ENCODE data around the gene ATXN1.
"Not testable (repeated sequence)": the region's sequence is repeated elsewhere in the genome, so short reads cannot be mapped to it uniquely, and the experiment has no call there.

The ATXN1 gene

DNA sequence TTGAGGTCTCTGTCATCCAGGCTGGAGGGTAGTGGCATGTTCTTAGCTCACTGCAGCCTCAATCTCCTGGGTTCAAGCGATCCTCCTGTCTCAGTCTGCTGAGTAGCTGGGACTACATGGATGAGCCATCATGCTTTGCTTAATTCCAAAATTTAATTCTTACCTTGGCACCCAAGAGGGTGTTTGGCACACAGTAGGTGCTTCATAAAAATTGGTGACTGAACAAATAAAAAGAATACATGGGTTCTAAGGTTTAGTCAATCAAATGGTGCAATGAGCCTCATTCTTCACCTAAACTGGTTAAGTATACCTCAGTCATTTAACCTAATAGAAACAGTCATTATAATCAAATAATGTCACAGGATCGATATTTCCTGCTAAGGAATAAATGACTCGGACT, 352.5 kb downstream of the ATXN1 start:
- Histone ChIP-seq H3K9me3 (ENCODE audit: severe bottlenecking) (no peaks in the 10 kb centered on the region), H3K4me3 (ENCODE audit: severe bottlenecking) (no peak overlapping the region), H3K4me1 (ENCODE audit: insufficient read depth, poor library complexity, severe bottlenecking) (peaks cover 4% of the 10 kb centered on the region), H3K27ac (ENCODE audit: poor library complexity, severe bottlenecking) (no peak overlapping the region), H3K27me3 (ENCODE audit: insufficient read depth, poor library complexity, severe bottlenecking) (no peaks in the 10 kb centered on the region), H3K36me3 (ENCODE audit: low read depth) (no peaks in the 10 kb centered on the region)
- no peak for DNase-seq (ENCODE audit: low spot score)
- TF ChIP-seq, protein P1, sequence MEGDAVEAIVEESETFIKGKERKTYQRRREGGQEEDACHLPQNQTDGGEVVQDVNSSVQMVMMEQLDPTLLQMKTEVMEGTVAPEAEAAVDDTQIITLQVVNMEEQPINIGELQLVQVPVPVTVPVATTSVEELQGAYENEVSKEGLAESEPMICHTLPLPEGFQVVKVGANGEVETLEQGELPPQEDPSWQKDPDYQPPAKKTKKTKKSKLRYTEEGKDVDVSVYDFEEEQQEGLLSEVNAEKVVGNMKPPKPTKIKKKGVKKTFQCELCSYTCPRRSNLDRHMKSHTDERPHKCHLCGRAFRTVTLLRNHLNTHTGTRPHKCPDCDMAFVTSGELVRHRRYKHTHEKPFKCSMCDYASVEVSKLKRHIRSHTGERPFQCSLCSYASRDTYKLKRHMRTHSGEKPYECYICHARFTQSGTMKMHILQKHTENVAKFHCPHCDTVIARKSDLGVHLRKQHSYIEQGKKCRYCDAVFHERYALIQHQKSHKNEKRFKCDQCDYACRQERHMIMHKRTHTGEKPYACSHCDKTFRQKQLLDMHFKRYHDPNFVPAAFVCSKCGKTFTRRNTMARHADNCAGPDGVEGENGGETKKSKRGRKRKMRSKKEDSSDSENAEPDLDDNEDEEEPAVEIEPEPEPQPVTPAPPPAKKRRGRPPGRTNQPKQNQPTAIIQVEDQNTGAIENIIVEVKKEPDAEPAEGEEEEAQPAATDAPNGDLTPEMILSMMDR (IDR thresholded peaks at IDR 0.05; ENCODE audit: poor library complexity, severe bottlenecking), result no peak
- no peak for ATAC-seq (ENCODE audit: low read depth)

DNA sequence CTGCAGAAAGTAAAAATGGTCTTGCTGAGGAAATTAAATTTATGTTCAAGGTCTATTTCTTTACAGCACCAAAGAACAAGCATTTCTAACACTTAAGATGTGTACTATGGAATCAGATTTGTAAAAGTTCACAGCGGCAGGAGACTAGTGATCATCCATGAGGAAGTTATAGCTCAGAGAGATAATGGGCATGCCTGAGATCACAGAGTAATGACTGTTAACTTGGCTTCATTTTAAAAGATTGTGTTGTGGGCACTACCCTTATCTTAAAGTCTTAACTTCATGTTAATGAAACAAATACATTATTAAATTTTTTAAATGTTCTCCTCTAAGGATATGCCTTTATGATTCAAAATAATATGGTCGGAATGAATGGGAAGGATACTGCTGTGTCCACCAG, 354.3 kb downstream of the ATXN1 start:
- ATAC-seq (ENCODE audit: low read depth), result no peak
- H3K27ac ChIP-seq (ENCODE audit: poor library complexity, severe bottlenecking), result no peak overlapping the region
- H3K27me3 ChIP-seq (ENCODE audit: insufficient read depth, poor library complexity, severe bottlenecking), result no peaks in the 10 kb centered on the region
- no peaks in the 10 kb centered on the region for H3K36me3 ChIP-seq (ENCODE audit: low read depth)
- H3K4me1 ChIP-seq (ENCODE audit: insufficient read depth, poor library complexity, severe bottlenecking), result peaks cover 4% of the 10 kb centered on the region
- TF ChIP-seq, protein P1 (IDR thresholded peaks at IDR 0.05; ENCODE audit: poor library complexity, severe bottlenecking), result no peak
- no peak for DNase-seq (ENCODE audit: low spot score)
- no peak overlapping the region for H3K4me3 ChIP-seq (ENCODE audit: severe bottlenecking)
- no peaks in the 10 kb centered on the region for H3K9me3 ChIP-seq (ENCODE audit: severe bottlenecking)

DNA sequence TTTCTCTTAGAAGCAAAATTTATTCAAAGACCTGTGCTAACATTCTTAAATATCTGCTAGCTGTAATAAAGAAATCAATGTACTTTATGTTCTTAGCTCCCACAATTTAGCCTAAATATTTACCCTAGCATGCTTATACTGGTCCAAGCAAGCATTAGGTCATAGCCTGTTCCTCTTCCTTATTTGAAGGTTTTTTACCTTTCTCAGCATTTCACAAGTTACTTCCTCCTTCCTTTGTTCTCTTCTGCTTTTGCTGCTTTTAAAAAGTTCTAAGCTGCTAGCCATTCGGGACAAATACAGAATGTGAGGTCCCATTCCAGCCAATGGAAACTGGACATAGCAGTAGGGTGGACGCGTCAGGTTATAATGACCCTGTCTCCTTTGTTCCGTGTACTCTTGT, 354.7 kb downstream of the ATXN1 start:
- H3K4me3 ChIP-seq (ENCODE audit: severe bottlenecking); H3K27me3 ChIP-seq (ENCODE audit: insufficient read depth, poor library complexity, severe bottlenecking); DNase-seq (ENCODE audit: low spot score); H3K27ac ChIP-seq (ENCODE audit: poor library complexity, severe bottlenecking); H3K9me3 ChIP-seq (ENCODE audit: severe bottlenecking); H3K36me3 ChIP-seq (ENCODE audit: low read depth); H3K4me1 ChIP-seq (ENCODE audit: insufficient read depth, poor library complexity, severe bottlenecking); ATAC-seq (ENCODE audit: low read depth): not testable (repeated sequence)

DNA sequence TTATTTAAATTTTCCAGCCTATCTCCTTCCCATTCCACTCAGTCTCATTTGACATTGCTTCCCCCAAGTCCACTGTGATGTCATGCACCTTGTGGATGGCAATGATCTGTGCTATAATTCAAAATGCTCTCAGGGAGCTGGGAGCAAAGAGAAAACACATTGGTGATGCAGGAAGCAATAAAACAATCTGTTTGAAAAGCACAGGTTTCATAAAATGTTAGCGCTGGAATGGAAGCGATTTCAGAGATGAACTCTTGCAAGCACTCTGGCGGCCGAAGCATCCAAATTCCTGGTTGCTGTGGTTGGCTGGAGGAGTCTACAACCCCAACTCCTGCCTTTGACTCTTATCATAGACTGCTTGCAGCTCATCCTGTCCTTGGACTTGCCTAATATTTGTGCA, 355.9 kb downstream of the ATXN1 start:
- TF ChIP-seq, protein P1 (IDR thresholded peaks at IDR 0.05; ENCODE audit: poor library complexity, severe bottlenecking), result no peak
- H3K4me1 ChIP-seq (ENCODE audit: insufficient read depth, poor library complexity, severe bottlenecking), result peaks cover 4% of the 10 kb centered on the region
- no peak overlapping the region for H3K4me3 ChIP-seq (ENCODE audit: severe bottlenecking)
- no peaks in the 10 kb centered on the region for H3K9me3 ChIP-seq (ENCODE audit: severe bottlenecking)
- ATAC-seq (ENCODE audit: low read depth) (no peak), DNase-seq (ENCODE audit: low spot score) (no peak)
- H3K27me3 ChIP-seq (ENCODE audit: insufficient read depth, poor library complexity, severe bottlenecking), result no peaks in the 10 kb centered on the region
- H3K27ac ChIP-seq (ENCODE audit: poor library complexity, severe bottlenecking), result no peak overlapping the region
- H3K36me3 ChIP-seq (ENCODE audit: low read depth), result no peaks in the 10 kb centered on the region

DNA sequence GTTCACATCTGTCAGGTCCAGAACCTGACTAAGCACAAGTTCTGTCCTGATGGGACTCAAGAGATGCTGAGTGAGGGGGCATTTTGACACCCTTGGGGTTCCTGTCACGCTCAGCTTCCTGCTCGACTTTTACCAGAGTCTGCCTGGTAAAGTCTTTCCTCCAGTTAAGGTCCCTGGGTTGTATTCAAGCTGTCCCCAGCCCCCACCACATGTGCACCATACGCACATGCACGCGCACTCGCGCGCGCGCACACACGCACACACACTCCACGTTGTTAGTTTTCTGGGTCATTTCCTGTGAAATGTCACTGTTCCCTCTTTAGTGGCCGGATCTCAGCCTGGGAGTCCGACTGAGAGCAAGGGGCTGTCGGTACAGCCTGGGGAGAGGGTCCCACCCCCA, 356.8 kb downstream of the ATXN1 start:
- Histone ChIP-seq H3K9me3 (ENCODE audit: severe bottlenecking) (no peaks in the 10 kb centered on the region), H3K4me1 (ENCODE audit: insufficient read depth, poor library complexity, severe bottlenecking) (peaks cover 4% of the 10 kb centered on the region), H3K27ac (ENCODE audit: poor library complexity, severe bottlenecking) (no peak overlapping the region), H3K4me3 (ENCODE audit: severe bottlenecking) (no peak overlapping the region), H3K27me3 (ENCODE audit: insufficient read depth, poor library complexity, severe bottlenecking) (no peaks in the 10 kb centered on the region), H3K36me3 (ENCODE audit: low read depth) (no peaks in the 10 kb centered on the region)
- no peak for DNase-seq (ENCODE audit: low spot score)
- TF ChIP-seq, protein P1 (IDR thresholded peaks at IDR 0.05; ENCODE audit: poor library complexity, severe bottlenecking), result no peak
- ATAC-seq (ENCODE audit: low read depth), result no peak

Data from RWPE2 (cell line).